ENCODE results near the gene DDX5. TPM values are rescaled to one million over a fixed set of nuclear protein-coding genes. Genes with fewer than 3 reads are reported as not detected.
"Not testable (repeated sequence)": the region's sequence is repeated elsewhere in the genome, so short reads cannot be mapped to it uniquely, and the experiment has no call there.

Gene DDX5
- total RNA-seq, 1 donor from 2014 or later, result 925 TPM

- H3K4me3 Mint-ChIP-seq, result no peak overlapping the region
- peaks cover 2% of the 10 kb centered on the region for H3K36me3 Mint-ChIP-seq
- no peak for TF ChIP-seq CTCF (IDR thresholded peaks at IDR 0.05; ENCODE audit: unreplicated experiment)
- no peak overlapping the region for H3K27ac Mint-ChIP-seq
- no peaks in the 10 kb centered on the region for H3K27me3 Mint-ChIP-seq (ENCODE audit: low read depth)
- DNase-seq (ENCODE audit: low spot score in 2 of 2, unreplicated experiment in 2 of 2), result no peak
- no peaks in the 10 kb centered on the region for H3K9me3 Mint-ChIP-seq
- H3K4me1 Mint-ChIP-seq, result no peaks in the 10 kb centered on the region
These were observed 33.5 kb downstream of the DDX5 start for GRCh38 chr17:64472564-64472963.

GRCh38 chr17:64471440-64471839 is 34.6 kb downstream of the DDX5 start:
- Mint-ChIP-seq H3K36me3 (no peaks in the 10 kb centered on the region), H3K9me3 (no peaks in the 10 kb centered on the region), H3K27ac (no peak overlapping the region), H3K27me3 (ENCODE audit: low read depth) (no peaks in the 10 kb centered on the region), H3K4me3 (no peak overlapping the region), H3K4me1 (no peaks in the 10 kb centered on the region)
- DNase-seq (ENCODE audit: low spot score in 2 of 2, unreplicated experiment in 2 of 2), result no peak
- TF ChIP-seq CTCF (IDR thresholded peaks at IDR 0.05; ENCODE audit: unreplicated experiment), result no peak

GRCh38 chr17:64470625-64471024 is 35.5 kb downstream of the DDX5 start:
- TF ChIP-seq CTCF (IDR thresholded peaks at IDR 0.05; ENCODE audit: unreplicated experiment), result no peak
- Mint-ChIP-seq H3K4me3 (no peak overlapping the region), H3K9me3 (no peaks in the 10 kb centered on the region), H3K27me3 (ENCODE audit: low read depth) (no peaks in the 10 kb centered on the region), H3K36me3 (no peaks in the 10 kb centered on the region), H3K4me1 (no peaks in the 10 kb centered on the region), H3K27ac (no peak overlapping the region)
- DNase-seq (ENCODE audit: low spot score in 2 of 2, unreplicated experiment in 2 of 2), result no peak

GRCh38 chr17:64466834-64467233 is 39.3 kb downstream of the DDX5 start:
- H3K4me3 Mint-ChIP-seq; DNase-seq (ENCODE audit: low spot score in 2 of 2, unreplicated experiment in 2 of 2); H3K36me3 Mint-ChIP-seq; H3K9me3 Mint-ChIP-seq; H3K27me3 Mint-ChIP-seq (ENCODE audit: low read depth); H3K4me1 Mint-ChIP-seq; H3K27ac Mint-ChIP-seq: not testable (repeated sequence)

- Mint-ChIP-seq H3K36me3 (no peaks in the 10 kb centered on the region), H3K4me1 (no peaks in the 10 kb centered on the region), H3K27me3 (ENCODE audit: low read depth) (no peaks in the 10 kb centered on the region), H3K4me3 (no peak overlapping the region), H3K9me3 (no peaks in the 10 kb centered on the region), H3K27ac (no peak overlapping the region)
- TF ChIP-seq CTCF (IDR thresholded peaks at IDR 0.05; ENCODE audit: unreplicated experiment), result no peak
- no peak for DNase-seq (ENCODE audit: low spot score in 2 of 2, unreplicated experiment in 2 of 2)
These were observed 39.9 kb downstream of the DDX5 start for GRCh38 chr17:64466019-64466735.

- no peaks in the 10 kb centered on the region for H3K36me3 Mint-ChIP-seq
- H3K27me3 Mint-ChIP-seq (ENCODE audit: low read depth), result no peaks in the 10 kb centered on the region
- no peak for TF ChIP-seq CTCF (IDR thresholded peaks at IDR 0.05; ENCODE audit: unreplicated experiment)
- no peak overlapping the region for H3K4me3 Mint-ChIP-seq
- no peaks in the 10 kb centered on the region for H3K9me3 Mint-ChIP-seq
- peaks cover 2% of the 10 kb centered on the region for H3K4me1 Mint-ChIP-seq
- no peak for DNase-seq (ENCODE audit: low spot score in 2 of 2, unreplicated experiment in 2 of 2)
- H3K27ac Mint-ChIP-seq, result no peak overlapping the region
These were observed 44.3 kb downstream of the DDX5 start for GRCh38 chr17:64461788-64462187.

Data from mesothelial cell of epicardium (in vitro differentiated cells).